KG1 (cell line): ENCODE measurements around the gene ZNF573.
A peak's percentile ranks its signal among the peaks of the same experiment; 100 is the strongest.

ENCODE experiments used
- DNase-seq: peaks from one replicate; lab custom pipeline; 2025; lab: John Stamatoyannopoulos, UW

The ZNF573 gene

DNA sequence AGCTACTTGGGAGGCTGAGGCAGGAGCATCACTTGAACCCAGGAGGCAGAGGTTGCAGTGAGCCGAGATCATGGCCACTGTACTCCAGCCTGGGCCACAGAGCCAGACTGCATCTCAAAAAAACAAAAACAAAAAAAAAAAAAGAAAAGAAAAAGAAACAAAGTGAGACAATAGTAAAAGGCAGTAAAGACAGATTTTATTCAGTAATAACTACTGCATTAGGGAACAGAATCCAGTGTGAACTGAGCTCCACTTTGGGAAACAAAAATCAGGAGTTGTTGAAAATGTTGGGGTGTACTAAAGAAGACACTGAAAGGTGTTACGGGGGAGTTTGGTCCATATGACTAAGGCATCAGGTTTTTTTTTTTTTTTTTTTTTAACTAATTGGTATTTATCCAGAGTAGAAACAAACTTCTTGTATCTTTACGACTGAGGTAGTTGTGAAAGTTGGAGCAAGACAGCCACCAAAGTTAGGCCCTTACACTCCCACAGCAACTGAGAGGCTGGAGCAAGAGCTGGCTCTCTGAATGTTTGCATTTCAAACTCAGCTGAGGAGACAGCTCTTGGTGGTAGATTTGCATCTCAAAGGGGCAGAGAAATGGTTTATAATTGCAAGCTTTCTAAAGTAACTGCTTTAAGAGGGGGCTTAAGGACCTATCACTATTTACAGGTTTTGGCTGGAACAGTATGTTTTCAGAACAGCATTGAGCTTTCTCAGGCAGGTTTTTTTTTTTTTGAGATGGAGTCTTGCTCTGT, 84.1 kb downstream of the ZNF573 start:
- DNase-seq, result no peak

DNA sequence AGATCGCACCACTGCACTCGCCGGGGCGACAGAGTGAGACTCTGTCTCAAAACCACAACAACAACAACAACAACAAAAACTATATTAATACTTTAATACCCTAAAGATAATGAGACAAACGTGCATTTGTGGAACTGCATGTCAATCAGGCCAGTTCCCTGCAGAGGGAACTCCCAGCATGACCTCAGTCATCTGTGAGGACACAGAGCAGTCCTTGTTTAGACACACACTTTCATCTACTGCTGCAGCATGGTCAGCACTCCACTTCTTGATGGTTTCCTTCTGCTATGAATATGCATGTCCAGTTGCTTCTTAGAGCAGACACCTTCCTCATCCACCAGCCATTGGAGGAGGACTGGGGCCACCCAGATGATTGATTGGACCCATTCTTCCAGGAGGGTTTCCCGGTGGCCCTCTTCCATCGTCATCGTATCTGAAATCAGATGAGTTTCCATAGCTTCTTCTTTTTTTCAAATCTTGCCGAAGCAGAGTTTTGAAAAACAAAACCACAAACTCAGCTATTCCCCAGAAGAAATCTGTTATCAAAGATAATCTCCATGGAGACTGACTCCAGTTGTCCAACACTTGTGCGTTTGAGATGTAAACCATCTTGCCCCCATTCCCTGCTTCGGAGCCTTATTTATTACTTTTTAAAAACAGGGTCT, 86.3 kb downstream of the ZNF573 start:
- DNase-seq, result no peak

DNA sequence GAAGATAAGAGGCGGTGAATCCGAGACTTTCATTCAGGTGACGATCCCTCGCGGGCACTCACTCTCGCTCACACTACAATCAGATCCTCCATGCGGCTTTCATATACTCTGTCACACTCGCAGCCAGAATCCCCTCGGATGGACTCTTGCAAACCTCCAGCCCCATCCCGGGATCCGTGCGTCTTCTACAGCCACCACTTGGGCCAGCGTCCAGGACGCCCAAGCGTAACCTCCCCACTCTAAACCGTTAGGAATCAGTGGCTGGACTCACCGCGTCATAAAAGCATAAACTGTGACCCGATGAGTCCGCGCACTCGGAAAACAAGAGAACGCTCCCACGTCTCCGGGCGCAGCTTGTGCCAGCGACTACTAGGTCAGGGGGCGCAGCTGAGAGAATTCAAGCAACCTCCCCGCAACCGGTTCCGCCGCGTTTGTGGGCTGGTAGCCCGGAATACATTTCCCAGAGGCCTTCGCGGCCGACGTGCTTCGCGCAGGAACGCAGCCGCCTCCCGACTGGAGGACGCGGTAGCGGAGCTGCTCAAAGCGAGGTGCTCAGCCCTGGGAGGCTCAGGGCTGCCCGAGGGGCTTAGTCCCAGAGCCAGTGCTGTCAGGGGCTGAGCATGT, 87.4 kb downstream of the ZNF573 start:
- peak; percentile 45 for DNase-seq
